Fibroblast of peridontal ligament (primary cell): ENCODE measurements around the gene NAPB.

Experiments used
- DNase-seq: peaks from one replicate; pipeline ENCODE4 v3.0.0-alpha.2; 2010; ENCODE audit errors: extremely low read depth

NAPB gene

DNA sequence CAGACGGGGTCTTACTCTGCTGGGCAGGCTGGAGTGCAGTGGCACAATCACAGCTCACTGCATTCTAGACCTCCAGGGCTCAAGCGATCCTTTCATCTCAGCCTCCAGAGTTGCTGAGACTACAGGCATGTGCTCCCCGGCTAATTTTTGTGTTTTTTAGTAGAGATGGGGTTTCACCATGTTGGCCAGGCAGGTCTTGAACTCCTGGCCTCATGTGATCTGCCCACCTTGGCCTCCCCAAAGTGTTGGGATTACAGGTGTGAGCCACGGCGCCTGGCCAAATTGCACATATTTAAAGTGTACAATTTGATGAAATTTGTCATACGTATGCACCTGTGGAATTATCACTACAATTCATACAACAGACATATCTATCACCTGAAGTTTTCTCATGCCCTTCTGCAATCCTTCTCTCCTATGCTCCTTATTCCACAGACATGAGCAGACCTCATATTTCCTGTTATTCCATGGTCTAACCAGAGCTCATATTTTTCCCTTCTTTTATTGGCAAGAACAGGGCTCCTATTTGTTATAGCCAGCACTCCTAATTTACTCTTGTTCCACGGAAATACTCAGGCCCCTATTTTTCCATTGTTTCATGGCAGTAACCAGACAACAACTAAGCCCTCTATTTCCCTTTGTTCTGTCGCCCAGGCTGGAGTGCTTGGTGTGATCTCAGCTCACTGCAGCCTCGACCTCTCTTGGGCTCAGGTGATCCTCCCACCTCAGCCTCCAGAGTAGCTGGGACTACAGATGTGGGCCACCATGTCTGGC lies 16.0 kb upstream of the NAPB start:
- DNase-seq = no peak

DNA sequence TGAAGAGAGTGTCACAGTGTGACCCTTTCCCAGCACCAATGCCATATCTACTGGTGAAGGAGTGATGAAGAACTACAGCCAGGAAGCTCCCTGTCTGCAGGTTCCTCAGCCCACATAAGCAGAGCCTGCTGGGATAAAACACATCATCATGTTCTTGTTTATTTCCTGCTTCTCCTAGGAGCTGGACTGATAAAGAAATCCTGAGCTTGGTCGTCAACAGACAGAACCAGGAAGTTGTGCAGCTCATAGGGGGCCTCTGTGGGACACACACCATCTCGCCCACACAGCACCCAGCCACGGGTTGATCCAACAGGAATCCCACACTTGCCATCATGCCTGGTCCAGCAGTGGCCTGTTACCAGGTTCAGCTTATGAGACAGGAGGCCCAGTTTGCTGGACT lies 15.4 kb upstream of the NAPB start:
- DNase-seq = no peak

DNA sequence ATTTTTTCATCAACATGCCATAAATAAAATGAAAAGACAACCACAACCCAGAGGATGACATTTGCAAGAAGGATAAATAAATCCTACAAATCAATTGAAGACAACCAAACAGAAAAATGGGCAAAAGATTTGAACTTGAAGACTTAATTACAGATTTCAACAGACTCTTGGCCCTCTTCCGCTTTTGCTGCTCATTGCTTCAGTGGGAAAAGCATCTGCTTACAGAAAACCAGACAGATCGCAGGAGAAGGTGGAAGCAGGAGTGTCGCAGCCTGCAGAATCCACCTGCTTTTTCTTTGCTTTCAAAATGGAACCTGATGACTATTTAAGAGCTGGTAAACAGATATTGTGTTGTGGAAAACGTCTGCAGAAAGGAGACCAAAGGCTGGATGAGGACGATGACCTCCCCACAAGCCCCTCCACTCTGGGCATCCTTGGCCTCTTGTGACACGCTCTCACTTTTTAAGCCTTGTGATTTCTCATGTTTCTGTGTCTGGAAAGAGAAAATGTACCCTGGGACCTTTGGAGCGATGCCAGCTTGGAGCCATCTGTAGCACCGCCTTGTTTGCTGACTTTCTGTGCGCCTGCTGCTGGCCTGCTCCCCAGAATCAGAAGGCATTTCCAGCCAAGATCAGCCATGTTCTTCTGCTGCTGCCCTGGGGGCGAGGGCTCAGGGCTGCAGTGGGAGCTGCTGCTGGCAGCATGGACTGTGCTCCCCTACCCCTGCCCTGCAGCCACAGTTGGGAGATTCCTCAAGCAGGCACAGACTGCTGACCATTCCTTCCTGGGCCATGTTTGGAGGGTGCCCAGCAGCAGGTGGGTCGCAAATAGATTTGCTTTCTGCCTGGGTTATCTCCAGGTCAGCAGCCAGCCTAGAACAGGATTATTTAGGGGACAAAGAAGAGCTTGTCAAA lies 14.6 kb upstream of the NAPB start:
- no peak for DNase-seq

DNA sequence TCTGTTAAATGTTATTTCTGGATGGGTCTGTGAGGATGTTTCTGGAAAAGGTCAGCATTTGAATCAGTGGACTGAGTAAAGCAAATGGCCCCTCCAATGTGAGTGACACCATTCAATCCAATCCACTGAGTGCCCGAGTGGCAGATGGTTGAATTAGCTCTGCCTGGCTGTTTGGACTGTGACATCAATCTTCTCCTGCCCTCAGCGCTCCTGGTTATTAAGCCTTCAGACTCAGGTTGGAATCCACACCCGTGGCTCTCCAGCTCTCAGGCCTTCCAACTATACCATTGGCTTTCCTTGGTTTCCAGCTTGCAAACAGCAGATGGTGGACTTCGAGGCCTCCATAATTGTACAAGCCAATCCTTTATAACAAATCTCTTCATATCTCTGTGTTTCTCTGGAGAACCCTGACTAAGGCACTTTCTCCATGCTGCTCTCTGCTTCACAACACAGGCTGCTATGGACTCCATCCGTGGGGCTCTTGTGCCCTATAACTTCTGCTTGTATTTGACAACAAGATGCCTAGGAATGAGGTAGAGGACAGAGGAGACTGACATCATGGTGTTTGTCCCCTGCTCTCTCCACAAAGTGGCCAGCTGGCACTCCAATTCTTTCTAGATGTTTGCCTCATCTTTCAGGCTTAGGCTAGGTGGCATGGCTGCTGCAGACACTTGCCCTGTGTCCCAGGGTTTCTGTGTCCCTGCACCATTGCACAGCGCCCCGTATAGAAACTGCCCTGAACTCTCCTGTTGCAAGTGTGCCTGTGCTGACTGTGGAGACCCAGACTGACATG lies 13.4 kb upstream of the NAPB start:
- DNase-seq = no peak

DNA sequence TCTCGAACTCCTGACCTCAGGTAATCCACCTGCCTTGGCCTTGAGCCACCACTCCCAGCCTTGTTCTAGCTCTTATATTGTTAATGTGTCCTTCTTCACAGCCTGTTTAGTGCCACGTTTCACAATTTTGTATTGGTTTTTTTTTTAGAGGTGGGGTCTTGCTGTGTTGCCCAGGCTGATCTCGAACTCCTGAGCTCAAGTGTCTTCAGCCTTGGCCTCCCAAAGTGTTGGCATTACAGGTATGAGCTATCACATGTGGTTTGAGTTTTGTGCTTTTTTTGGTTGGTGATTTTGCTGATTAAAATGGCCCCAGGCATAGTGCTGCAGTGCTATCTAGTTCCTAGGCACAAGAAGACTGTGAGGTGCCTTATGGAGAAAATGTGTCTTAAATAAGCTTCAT lies 12.3 kb upstream of the NAPB start:
- no peak for DNase-seq

GRCh38 chr20:23425129-23425528 lies 3.8 kb upstream of the NAPB start:
- no peak for DNase-seq

- DNase-seq = peak; percentile 78
Observed at GRCh38 chr20:23419995-23420901, 1.0 kb downstream of the NAPB start.

- DNase-seq = no peak
Observed at GRCh38 chr20:23419657-23419994, 1.7 kb downstream of the NAPB start.

DNA sequence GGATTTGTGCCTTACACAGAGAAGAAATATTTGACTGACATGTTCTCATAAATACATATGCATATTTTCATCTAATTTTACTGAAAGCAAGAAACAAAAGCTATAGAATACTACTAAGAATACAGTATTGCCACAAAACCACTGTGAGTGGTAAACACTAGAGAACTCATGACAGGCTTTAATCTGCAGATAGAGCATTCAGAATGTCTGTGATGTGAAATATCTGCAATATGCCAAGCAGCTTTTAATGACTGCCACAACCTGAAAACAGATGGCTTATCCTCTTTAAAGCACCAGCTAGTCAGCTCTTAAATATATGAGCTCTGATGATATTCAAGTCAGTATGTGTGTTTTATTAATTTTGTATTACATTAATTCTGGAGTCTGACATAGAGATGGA lies 3.4 kb downstream of the NAPB start:
- DNase-seq = no peak

- no peak for DNase-seq
Observed at GRCh38 chr20:23415959-23416583, 5.2 kb downstream of the NAPB start.

DNA sequence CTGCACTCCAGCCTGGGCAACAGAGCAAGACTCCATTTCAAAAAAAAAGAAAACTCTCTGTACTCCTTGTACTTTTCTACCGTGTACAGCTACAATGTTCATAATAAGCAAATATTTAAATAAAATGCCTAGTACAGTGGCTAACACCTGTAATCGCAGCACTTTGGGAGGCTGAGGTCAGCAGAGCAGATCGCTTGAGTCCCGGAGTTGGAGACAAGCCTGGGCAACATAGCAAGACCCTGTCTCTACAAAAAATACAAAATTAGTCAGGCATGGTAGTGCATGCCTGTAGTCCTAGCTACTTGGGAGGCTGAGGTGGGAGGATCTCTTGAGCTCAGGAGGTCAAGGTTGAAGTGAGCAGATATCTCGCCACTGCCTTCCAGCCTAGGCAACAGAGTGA lies 5.7 kb downstream of the NAPB start:
- no peak for DNase-seq

DNA sequence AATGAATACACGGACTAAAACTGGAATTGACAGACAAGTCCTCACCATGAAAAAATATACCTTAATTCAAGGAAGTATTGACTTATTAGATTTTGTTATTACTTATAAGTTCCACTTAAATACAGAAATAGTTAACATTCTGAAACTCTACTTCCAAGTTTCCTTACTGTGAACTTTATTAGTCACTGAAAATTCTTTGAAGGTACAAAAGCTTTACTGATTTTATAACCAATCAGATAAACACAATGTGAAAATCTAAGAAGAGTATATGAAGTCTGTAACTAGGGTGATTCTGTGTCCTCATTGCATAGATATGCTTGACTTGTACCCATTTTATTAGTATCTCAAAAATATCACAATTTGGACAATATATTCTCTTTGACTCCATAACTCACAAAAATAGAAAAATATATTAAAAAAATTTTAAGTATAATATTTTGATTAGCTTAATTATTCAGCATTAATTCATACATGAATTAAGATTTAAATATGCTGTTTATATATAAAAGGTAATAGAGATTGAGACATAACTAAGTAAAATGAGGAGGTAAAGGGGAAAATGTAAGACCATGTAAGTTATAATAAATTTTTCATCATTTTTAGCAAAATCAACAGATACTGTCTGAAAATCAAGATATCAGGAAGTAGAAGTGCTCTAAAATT lies 6.6 kb downstream of the NAPB start:
- DNase-seq = no peak

DNA sequence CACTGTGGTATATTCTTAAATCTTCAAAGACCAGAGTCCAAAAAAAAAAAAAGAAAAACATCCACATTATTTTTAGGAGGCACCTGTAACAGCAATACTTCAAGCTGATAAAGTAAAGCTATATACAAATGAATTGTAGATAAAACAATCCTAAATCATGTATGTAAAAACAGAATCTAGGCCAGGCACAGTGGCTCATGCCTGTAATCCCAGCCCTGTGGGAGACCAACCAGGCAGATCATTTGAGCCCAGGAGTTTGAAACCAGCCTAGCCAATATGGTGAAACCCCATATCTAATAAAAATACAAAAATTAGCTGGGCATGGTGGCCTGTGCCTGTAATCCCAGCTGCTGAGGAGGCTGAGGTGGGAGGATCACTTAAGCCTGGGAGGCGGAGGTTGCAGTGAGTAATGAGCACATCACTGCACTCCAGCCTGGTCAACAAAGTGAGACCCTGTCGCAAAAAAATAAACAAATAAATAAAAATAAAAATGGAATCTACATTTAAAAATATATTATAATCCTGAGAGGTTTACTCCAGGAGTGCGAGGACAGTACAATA lies 7.3 kb downstream of the NAPB start:
- DNase-seq = no peak

- DNase-seq = peak; percentile 49
Observed at GRCh38 chr20:23412026-23412425, 9.3 kb downstream of the NAPB start.

DNA sequence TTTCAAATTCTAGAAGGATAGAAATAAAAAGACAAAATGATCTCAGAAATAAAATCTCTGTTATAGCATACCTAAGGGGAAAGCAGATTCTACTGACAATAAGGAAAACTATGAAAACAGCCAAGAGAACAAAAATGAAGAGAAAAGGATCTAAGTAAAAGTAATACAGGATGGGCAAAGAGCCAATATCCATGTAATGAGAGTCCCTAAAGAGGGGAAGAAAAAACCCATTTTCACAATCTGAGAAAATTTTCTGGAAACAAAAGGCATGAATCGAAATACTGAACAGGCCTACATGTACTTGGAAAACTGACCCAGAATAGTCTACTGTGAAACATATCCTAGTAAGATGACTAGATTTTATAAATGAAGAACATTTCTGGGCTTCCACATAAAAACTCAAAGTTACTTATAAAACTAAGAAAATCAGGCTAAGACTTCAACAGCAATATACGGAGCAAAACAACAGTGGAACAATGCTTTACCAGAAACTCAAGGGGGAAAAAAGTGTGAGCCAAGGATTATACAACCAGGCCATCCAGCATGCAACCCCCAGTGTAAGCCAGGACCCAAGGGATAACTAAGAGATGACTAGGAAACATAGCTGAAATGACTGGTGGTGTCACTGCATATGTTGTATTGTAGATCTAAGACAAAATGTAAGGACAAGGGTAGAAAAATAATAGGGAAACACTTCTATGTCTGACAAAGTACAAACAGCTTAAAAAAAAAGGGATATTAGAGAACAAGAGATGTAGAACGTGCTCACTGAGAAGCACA lies 10.2 kb downstream of the NAPB start:
- DNase-seq = peak; percentile 38

- no peak for DNase-seq
Observed at GRCh38 chr20:23409800-23410199, 11.5 kb downstream of the NAPB start.

- no peak for DNase-seq
Observed at GRCh38 chr20:23408957-23409356, 12.3 kb downstream of the NAPB start.

GRCh38 chr20:23407781-23408464 lies 13.4 kb downstream of the NAPB start:
- DNase-seq = no peak

DNA sequence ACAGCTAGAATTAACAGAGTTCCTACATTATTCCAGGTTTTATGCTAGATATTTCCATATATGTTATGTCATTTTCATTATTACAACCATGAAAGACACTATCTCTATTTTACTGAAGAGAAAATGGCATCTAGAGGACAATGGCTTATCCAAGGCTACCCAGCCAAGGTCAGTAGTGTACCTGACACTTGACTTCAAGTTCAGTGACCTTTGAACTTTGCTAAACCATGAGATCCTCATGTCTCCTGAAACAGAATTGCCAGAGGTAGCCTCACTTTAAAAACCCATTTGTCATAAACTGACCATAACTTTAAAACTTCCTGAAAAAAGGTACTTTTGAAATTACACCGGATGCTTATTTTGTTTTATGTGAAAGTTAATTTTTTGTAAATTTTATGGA lies 14.4 kb downstream of the NAPB start:
- DNase-seq = no peak
